GM23248 (cell line): ENCODE measurements around the gene FAM181B.

ENCODE experiments used
- EZH2 ChIP-seq: fragments of 200-600 bp; sonication (generic); IDR thresholded peaks from 2 replicates; pipeline ENCODE4 v1.6.1; 2018; ENCODE audit warnings: antibody characterized with exemption, mild to moderate bottlenecking; ENCODE audit not compliant: insufficient read depth, poor library complexity, severe bottlenecking
- EZH2phosphoT487 ChIP-seq: fragments of 200-600 bp; sonication (generic); IDR thresholded peaks from 2 replicates; pipeline ENCODE4 v1.6.1; 2018; ENCODE audit warnings: antibody characterized with exemption, moderate library complexity, mild to moderate bottlenecking, low read depth; ENCODE audit not compliant: insufficient read depth

- TF ChIP-seq EZH2, result no peak
- TF ChIP-seq EZH2phosphoT487, result no peak
These were observed 51.5 kb downstream of the FAM181B start for GRCh38 chr11:82682003-82682751.
